Activated CD8-positive, alpha-beta memory T cell treated with anti-CD3 and anti-CD28 coated beads for 1 hour (primary cell): ENCODE data around the gene SSR1.
"Not testable (repeated sequence)": the region's sequence is repeated elsewhere in the genome, so short reads cannot be mapped to it uniquely, and the experiment has no call there.

Experiments
- DNase-seq, 2 donors: peaks; one replicate each; pipeline ENCODE4 v3.0.0-alpha.2; 2020; ENCODE audit warnings: low read depth in 1 of 2; ENCODE audit errors: extremely low read depth in 1 of 2

SSR1 gene

DNA sequence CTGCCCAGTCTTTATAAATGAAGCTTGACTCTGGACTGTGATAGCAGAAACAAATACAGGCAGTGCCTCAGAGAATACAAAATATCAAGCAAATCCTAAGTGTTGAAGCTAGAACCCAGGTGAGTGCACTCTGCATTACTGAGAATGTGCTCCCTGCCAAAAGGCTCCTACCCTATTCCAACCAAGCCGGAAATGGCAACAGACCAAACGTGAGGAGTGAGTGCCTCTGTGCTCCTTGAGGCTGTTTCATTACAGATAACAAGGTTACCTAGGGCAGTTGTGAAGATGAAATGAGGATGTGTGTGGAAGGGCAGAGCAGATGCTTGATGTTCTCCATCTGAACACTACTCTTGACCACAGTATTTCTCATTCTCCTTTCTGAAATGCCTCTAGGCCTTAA lies 29.3 kb downstream of the SSR1 start:
- DNase-seq, result no peak

- DNase-seq, result no peak
These were observed 30.7 kb downstream of the SSR1 start for GRCh38 chr6:7282097-7282906.

DNA sequence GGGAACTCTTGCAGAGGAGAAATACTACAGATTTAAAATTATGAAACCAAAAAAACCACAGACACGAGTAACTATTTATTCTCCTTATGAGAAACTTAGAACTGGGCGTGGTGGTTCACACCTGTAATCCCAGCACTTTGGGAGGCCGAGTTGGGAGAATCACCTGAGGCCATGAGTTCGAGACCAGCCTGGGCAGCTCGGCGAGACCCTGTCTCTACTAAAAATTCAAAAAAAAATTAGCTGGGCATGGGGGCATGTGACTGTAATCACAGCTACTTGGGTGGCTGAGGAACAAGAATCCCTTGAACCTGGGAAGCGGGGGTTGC lies 36.8 kb downstream of the SSR1 start:
- DNase-seq, result no peak

DNA sequence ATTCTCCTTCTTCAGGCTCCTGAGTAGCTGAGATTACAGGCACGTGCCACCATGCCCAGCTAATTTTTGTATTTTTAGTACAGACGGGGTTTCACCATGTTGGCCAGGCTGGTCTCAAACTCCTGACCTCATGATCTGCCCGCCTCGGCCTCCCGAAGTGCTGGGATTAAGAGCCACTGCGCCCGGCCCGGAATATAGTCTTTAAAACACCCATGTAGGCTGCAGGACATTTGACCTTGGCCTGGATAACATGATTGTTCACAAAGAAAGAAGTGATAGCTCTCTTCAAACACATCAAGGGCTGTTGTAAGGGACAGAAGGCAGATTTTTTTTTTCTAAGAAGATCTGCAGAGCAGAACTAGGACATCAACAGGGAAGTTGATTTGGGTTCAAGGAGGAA lies 38.5 kb downstream of the SSR1 start:
- DNase-seq, result not testable (repeated sequence)

DNA sequence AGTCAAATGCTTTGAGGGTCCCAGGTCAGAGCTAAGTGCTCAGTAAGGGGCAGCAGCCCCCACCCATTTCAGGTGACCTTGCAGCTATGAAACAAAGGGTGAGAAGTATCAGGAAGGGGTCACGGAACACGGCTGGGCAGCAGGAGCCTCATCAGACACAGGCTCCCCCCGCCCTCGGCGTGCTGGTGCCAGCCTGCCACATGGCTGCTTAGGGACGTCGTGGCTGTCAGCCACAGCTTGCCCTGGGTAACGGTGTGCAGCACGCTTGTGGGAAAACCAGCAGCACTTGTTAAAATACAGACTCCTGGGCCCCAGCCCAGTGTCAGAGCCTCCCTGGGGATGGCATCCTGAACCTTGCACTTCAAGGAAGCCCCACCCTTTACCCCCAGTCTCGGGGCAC lies 39.3 kb downstream of the SSR1 start:
- no peak for DNase-seq

DNA sequence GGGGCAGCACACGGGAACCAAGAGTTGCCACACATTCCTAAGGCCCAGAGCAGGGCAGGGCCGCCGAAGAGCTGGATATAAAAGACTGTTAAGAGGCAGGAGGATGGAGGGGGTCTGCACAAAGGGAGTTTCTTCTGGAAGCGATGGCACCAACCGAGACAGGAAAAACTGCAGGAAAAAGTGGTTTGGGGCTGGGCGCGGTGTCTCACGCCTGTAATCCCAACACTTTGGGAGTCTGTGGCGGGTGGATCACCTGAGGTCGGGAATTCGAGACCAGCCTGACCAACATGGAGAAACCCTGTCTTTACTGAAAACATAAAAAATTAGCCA lies 41.8 kb downstream of the SSR1 start:
- no peak for DNase-seq

GRCh38 chr6:7270320-7271204 lies 42.4 kb downstream of the SSR1 start:
- no peak for DNase-seq

DNA sequence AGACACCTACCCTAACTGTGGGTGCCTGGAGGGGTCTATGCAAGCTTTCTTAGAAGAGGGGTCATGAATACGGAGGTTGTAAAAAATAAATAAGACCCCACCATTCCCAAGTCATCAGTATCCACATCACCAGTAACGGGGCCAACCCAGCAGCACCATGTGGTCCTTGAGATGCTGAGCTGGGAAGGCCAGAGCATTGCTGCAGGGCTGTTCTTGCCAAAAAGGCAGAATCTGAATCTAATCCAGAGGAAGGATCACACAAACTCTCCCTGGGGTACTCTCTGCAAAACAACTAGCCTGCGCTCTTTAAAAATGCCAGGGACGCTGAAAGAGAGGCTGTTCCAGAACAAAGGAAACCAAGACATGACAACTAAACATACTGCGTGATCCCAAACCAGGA lies 43.2 kb downstream of the SSR1 start:
- no peak for DNase-seq

- DNase-seq, result no peak
These were observed 44.0 kb downstream of the SSR1 start for GRCh38 chr6:7268816-7269555.

- DNase-seq, result no peak
These were observed 44.6 kb downstream of the SSR1 start for GRCh38 chr6:7268362-7268761.

DNA sequence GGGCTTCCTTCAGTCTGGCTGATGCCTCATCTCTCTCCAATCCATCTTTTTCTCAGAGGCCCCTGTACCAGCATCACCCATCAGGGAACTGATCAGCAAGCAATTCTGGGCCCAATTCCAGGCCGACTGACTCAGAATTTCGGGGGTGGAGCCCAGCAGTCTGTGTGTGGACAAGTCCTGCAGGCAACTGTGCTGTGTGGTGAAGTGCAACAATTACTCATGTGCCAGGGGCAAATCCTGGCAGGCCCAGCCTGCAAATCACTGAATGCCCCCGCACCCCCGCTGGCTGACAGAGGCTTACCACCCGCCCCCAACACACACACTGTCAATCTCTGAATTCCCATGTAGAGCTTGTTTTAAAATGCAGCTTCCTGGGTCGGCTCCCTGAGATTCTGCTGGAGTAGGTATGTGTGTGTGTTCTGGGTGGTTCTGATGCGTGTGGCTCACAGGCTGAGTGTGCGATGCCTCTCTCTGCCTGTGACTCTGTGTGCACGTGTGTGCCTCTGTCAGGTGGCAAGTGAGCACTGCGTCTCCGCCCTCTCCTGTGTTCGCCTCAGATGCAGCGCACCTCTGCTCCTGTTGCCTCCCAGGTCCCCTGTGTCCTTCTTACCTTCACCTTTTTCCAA lies 45.4 kb downstream of the SSR1 start:
- DNase-seq, result no peak

DNA sequence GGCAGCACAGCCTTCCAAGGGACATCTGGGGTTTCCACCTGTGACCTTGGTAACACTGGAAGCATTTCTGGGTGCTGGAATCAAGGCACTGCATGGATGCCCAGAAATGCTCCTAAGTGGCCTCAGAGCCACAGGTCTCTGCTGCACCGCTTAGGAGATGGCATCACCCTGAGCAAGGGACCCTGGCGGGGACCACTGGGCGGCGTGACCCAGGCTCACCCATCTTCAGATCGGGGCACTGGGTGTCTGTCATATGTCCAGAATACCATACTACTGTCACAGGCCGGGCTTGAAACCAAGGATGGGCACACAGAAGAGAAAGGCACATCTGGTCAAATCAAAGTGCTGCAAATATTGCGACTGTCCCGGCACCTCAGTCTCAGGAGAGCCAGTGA lies 45.9 kb downstream of the SSR1 start:
- DNase-seq, result no peak

DNA sequence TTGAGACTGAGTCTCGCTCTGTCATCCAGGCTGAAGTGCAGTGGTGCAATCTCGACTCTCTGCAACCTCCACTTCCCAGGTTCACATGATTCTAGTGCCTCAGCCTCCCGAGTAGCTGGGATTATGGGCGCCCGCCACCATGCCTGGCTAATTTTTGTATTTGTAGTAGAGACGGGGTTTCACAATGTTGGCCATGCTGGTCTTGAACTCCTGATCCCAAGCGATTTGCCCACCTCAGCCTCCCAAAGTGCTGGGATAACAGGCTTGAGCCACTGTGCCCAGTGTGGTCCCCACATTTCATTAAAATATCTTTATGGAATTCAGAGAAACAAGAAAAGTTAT lies 47.6 kb downstream of the SSR1 start:
- DNase-seq, result not testable (repeated sequence)

- no peak for DNase-seq
These were observed 48.2 kb downstream of the SSR1 start for GRCh38 chr6:7264686-7265384.

DNA sequence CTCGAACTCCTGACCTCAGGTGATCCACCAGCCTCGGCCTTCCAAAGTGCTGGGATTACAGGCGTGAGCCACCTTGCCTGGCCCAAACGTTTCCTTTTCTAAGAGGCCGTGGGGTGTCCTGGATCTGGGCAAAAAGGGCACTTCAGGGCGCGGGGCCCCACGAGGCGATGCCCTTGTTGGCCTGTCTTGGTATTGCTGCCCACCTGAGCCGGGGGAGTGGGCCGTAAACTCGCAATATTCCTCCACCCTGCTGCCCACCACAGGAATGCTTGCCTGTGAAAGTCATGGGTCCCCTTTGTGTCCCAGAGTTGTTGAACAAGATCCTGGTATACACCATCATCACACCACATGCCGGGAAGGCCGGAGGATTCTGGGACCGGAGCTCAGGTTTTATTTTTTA lies 49.0 kb downstream of the SSR1 start:
- DNase-seq, result no peak

DNA sequence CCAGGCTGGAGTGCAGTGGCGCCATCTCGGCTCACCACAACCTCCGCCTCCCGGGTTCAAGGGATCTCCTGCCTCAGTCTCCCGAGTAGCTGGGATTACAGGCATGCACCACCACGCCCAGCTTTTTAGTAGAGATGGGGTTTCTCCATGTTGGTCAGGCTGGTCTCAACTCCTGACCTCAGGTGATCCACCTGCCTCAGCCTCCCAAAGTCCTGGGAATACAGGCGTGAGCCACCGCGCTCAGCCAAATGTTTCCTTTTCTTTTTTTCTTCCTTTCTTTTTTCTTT lies 49.5 kb downstream of the SSR1 start:
- DNase-seq, result not testable (repeated sequence)

DNA sequence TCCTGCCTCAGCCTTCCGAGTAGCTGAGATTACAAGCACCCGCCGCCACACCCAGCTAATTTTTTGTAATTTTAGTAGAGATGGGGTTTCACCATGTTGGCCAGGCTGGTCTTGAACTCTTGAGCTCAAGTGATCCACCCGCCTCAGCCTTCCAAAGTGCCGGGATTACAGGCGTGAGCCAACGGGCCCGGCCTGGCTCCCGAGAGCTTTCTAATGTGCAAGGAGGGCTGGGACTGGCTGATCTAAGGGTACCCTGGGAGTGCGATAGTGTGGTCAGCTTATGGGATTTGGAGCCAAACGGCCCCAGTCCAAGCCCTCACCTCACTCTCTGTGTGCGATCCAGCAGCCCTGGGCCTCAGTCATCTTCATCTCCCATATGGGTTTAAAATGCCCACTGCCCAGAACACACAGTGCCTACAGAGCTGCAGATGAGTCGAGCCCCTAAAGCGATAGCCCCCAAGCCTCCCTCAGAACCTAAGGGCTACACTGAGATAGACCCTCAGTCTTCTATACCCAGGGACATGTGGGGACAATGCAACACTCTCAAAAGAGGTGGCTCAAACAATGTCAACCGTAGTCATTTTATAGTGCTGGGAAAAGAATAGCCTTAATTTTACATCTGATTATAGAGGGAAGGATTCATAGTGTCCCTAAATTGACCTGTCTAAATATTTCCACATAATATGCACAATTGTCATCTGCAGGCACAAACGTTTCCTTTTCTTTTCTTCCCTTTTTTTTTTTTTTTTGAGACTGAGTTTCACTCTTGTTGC lies 50.1 kb downstream of the SSR1 start:
- DNase-seq, result no peak

- DNase-seq, result no peak
These were observed 51.0 kb downstream of the SSR1 start for GRCh38 chr6:7261852-7262461.

- no peak for DNase-seq
These were observed 51.8 kb downstream of the SSR1 start for GRCh38 chr6:7261032-7261841.
